ENCODE measurements around the gene EDN1. TPM values are rescaled to one million over a fixed set of nuclear protein-coding genes. Genes with fewer than 3 reads are reported as not detected.
"Not testable (repeated sequence)": the region's sequence is repeated elsewhere in the genome, so short reads cannot be mapped to it uniquely, and the experiment has no call there.

Gene EDN1
- total RNA-seq, 1 donor, result 2.2 TPM

DNA sequence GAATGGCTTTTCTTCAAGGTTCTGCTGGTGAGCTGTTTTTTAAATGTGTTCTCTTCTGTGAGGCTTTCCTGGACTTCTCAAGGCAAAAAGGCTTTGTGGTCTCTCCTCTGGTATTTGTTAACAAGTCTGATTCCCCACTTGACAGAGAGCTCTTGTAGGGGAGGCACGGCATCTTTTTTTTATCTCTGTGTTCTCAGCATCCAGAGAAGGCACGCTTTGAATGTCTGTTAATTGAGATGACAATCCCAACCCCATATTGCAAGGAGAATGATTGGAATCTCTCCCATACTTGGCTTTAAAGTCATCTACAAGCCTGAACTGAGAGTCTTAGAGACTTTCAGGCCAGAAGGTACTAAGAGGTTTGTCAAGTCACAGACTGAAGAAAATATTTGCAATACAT, 22.6 kb downstream of the EDN1 start:
- no peak overlapping the region for H3K4me3 ChIP-seq (ENCODE audit: low read depth, low read length)
- no peak for DNase-seq (ENCODE audit: low read depth)
- no peak for TF ChIP-seq CTCF (IDR thresholded peaks at IDR 0.05; ENCODE audit: insufficient read depth, low read depth, low read length)

- H3K4me3 ChIP-seq (ENCODE audit: low read depth, low read length), result no peak overlapping the region
- no peak for TF ChIP-seq CTCF (IDR thresholded peaks at IDR 0.05; ENCODE audit: insufficient read depth, low read depth, low read length)
Observed at GRCh38 chr6:12313306-12313991, 23.3 kb downstream of the EDN1 start.

DNA sequence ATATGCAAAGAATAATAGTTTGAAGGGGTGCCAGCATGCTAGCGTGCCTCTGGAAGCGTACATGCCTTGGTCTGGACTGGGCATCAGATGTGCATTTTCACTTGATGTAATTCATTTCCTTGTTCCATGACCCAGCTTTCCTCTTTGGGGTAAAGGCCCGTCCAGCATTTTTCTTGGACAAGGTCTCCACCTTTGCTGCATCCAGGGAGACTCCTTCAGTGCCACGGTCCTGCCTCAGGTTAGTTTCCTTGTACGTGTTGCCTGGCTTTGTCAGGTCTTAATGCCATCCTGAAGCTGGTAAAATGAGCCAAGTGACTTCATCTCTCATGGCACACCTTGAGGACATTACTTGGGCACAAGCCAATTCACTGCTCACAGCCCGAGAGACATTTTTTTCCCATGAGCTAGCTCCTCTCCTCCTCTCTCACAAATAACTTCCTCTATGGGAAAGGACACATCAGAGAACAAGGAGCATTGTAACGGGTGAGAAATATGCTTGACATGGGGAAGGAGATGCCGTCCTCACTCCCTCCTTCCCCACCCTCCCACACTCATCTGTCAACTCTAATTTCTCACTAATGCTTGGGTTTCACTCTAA, 23.9 kb downstream of the EDN1 start:
- no peak overlapping the region for H3K4me3 ChIP-seq (ENCODE audit: low read depth, low read length)
- DNase-seq (ENCODE audit: low read depth), result no peak

More at GRCh38 chr6:12313306-12313991, 23.3 kb downstream of the EDN1 start:
- no peak for DNase-seq (ENCODE audit: low read depth)

GRCh38 chr6:12314751-12315150, 24.6 kb downstream of the EDN1 start:
- no peak overlapping the region for H3K4me3 ChIP-seq (ENCODE audit: low read depth, low read length)
- DNase-seq (ENCODE audit: low read depth), result no peak
- no peak for TF ChIP-seq CTCF (IDR thresholded peaks at IDR 0.05; ENCODE audit: insufficient read depth, low read depth, low read length)

More for the DNA sequence above, 23.9 kb downstream of the EDN1 start:
- no peak for TF ChIP-seq CTCF (IDR thresholded peaks at IDR 0.05; ENCODE audit: insufficient read depth, low read depth, low read length)

DNA sequence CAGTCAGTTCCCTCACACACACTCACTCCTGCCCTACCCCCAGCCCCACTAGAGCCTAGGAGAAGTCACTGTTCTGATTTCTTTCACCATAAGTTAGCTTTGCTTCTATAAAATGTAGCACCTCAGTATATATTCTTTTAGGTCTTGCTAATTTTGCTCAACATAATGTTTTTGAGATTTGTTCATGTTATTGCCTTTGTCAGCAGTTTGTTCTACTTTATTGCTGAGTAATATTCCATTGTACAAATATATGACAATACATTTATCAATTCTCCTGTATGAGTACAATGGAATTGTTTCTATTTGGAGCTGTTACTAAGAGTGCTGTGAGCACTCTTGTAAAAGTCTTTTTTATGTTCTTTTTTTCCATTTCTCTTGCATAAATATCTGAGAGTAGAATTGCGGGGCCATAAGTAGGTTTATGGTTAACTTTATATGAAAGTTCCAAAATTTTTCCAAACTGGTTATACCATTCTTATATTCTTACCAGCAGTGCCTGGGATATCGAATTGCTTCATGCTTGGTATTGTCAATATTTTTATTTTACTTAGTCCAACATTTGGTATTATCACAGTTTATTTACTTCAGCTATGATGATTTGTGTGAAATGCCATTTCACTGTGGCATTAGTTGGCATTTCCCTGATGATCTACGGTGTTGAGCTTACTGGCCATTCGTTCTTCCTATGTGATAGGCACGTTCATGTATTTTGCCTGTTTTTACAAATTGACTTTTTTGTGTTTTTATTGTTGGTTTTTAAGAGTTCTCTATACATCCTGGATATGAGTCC, 25.3 kb downstream of the EDN1 start:
- H3K4me3 ChIP-seq (ENCODE audit: low read depth, low read length), result no peak overlapping the region
- DNase-seq (ENCODE audit: low read depth), result no peak
- no peak for TF ChIP-seq CTCF (IDR thresholded peaks at IDR 0.05; ENCODE audit: insufficient read depth, low read depth, low read length)

- no peak for TF ChIP-seq CTCF (IDR thresholded peaks at IDR 0.05; ENCODE audit: insufficient read depth, low read depth, low read length)
- no peak for DNase-seq (ENCODE audit: low read depth)
- no peak overlapping the region for H3K4me3 ChIP-seq (ENCODE audit: low read depth, low read length)
Observed at GRCh38 chr6:12318749-12319148, 28.6 kb downstream of the EDN1 start.

GRCh38 chr6:12320074-12320473, 29.9 kb downstream of the EDN1 start:
- H3K4me3 ChIP-seq (ENCODE audit: low read depth, low read length); DNase-seq (ENCODE audit: low read depth): not testable (repeated sequence)
